NCI-H1105 treated with DMSO at 0.1 percent for 48 hours (cell line): ENCODE measurements around the gene MTMR2.
A peak's percentile ranks its signal among the peaks of the same experiment; 100 is the strongest.
"Not testable (repeated sequence)": the region's sequence is repeated elsewhere in the genome, so short reads cannot be mapped to it uniquely, and the experiment has no call there.

Experiments
- DNase-seq: peaks from one replicate; lab custom pipeline; 2025; lab: John Stamatoyannopoulos, UW

The MTMR2 gene

GRCh38 chr11:95884376-95884775 is 39.5 kb downstream of the MTMR2 start:
- no peak for DNase-seq

DNA sequence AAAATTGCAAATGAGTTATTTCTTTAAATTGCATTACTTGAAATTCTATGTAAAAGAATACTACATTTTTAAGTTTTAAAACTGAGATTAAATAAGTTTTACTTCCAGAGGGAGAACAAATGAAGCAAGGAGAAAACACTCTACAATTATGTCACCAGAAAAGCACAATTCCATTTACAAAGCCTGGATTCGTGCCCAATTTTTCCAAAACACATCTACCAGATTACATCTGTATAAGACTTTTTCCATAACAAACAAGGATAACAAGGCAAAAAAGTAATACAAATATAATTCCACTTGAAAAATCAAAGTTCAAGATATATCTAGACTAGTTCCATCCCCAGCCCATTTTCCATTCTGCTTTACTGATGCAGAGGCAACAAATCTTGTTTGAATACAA is 40.5 kb downstream of the MTMR2 start:
- DNase-seq: no peak

- DNase-seq: no peak
Observed at GRCh38 chr11:95877291-95877690, 46.6 kb downstream of the MTMR2 start.

- DNase-seq: not testable (repeated sequence)
Observed at GRCh38 chr11:95870877-95871276, 53.0 kb downstream of the MTMR2 start.

GRCh38 chr11:95867105-95867504 is 56.8 kb downstream of the MTMR2 start:
- no peak for DNase-seq

DNA sequence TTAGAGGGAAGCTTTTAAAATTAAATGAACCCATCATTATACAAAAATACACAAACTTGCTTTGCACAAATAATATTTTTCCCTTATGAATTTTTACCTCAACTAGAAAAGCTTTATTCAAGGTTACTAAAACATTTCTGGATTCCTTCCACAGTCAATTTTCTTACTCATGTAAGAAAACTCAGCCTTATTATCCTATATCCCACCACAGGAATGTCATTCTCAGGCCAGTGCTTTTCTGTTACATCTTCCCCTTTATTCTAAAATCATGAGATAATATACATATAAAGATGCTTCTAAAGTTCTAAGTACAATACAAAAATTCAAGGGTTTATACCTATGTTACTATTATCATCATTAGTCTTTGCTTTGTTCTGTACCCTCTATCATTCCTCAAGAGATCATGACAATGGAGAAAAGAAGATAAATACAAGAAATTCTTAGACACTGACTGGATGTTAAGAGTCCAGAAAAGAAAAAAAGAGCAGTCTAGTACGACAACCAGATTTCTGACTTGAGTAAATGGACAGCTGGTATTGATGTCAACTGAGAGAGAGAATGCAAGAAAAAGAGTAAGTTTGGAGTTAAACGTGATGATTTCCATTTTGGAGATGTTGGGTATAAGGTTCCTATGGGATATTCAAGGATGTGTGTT is 60.3 kb downstream of the MTMR2 start:
- no peak for DNase-seq

DNA sequence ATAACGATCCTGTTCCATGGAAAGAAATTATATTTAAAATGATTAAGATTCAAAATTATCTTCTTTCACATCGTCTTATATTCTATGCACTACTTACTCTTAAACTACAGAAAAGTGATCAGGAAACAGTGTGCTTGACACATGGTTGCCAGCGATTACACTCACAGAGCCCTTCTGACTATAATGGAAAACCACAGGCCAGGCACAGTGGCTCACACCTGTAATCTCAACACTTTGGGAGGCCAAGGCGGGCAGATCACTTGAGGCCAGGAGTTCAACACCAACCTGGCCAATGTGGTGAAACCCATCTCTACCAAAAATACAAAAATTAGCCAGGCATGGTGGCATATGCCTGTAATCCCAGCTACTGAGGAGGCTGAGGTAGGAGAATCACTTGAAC is 63.9 kb downstream of the MTMR2 start:
- not testable (repeated sequence) for DNase-seq

GRCh38 chr11:95854362-95854761 is 69.5 kb downstream of the MTMR2 start:
- DNase-seq: not testable (repeated sequence)

DNA sequence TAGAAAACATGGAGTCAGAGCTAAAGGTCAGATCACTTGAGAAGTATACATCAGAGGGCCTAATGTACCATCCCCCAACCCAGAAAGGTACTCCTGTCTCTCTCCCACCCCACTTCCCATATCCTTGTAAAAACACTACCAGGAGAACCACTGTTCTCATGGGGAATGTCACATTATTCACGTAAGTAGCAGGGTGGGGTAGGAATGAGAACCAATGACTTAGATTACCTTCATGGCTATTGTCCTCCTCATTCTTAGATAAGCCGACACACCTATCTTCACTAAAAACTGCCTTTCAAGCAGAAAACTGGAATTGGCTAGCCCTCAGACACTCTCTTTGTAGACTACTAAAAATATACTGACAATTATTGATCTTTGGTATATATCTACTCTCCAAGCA is 70.0 kb downstream of the MTMR2 start:
- DNase-seq: no peak

- no peak for DNase-seq
Observed at GRCh38 chr11:95853138-95853537, 70.8 kb downstream of the MTMR2 start.

DNA sequence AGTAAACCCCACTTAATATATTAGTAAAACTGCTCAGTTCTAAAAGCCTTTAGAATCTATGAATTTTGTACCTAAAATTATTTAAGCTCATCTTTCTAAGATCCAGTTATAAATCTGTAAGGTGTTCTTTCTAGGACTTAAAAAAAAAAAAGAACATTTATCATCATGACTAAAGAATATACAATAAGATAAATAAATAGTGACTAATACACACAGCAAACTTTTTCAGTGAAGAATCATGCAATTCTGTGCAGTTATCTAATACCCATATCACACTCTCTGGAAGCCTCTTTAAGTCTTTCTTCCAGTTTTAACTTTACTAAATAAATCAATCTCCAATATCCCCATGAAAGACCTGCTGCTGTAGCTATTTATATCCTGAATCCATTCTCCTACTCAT is 73.8 kb downstream of the MTMR2 start:
- DNase-seq: no peak

DNA sequence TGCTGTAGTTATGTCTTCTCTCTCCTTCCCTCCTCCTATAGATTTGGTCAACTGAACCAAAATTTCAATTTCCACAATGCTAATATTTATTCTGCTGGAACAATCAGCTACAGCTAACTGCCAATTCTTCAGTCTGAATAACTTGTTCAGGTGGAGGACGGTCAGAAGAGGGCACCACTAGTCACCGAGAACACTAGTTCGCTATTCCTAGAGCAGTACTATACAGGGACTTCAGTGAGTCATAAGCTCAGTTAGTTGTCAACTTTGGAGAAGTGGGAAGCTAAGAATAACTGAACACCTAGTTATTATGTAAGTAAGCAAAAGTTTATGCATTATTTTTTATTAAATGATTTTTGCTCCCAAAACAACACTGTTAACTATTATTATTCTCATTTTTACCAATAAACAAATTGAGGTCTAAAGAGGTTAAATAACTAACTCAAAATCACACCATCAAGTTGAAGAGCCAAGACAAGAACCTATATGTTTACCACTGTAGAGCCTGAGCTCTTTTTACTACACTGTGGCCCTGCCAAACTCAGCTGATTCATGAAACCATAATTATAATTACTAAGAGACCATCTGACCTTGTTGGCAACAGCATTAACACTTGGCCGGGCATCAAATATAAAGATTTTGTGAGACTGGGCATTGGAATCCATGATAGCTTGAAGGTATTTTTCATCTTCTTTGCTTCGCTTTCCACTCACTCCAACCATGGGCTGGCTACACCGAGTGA is 74.7 kb downstream of the MTMR2 start:
- DNase-seq: peak; percentile 34

DNA sequence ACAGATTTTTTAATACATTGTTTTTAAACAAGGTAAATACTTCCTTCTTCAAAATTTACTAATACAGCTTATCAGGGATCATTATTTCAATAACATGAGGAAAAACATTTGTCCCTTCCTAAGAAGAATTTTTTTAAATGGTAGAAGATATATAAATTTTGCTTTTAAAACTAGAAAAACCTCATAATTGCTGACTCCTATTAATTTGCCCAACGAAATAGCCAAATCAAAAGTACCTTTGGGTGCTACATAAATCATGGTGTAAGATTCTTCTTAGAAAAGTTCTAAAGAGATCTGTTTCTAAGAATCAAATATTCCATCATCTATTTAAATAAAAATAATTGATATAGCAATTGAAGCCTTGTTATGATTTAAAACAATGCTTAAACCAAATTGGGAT is 78.7 kb downstream of the MTMR2 start:
- no peak for DNase-seq

- DNase-seq: peak; percentile 81
Observed at GRCh38 chr11:95835768-95836488, 88.0 kb downstream of the MTMR2 start.

DNA sequence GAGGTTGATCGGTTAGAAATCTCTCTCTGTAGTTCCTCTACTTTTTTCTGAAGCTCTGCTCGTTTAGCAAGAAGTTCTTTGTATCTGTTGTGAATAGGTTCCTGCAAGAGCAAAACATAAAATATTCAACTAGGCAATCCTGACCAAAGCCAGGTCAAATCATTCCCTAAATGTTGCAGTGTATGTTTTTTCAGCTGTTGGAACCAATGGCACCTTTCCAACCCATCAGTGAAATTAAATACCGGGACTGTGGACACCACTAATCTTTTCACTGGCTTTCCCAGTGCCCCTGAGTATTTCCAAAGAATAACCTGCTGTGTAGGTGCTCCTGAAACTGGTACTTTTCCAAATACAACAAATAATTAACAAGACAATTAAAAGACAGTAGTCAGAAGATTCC is 88.6 kb downstream of the MTMR2 start:
- DNase-seq: peak; percentile 31

GRCh38 chr11:95833378-95833777 is 90.5 kb downstream of the MTMR2 start:
- no peak for DNase-seq

DNA sequence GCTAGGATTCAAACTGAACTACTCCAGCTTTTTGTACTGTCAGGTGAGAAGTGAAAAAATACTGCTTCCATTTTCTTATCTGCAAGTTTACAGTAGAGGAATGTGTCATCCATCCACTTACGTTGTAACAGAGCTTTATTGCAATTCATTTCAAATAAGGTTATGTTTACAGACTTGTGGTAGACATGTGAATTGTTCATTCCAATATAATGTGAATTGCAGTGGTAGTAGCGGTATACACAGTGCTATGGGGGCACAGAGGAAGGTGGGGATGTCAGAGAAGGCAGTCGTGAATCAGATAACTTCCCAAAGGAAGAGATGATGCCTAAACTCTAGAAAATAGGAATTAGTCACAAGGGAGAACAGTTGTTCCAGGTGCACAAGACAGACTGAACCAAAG is 91.1 kb downstream of the MTMR2 start:
- DNase-seq: no peak

DNA sequence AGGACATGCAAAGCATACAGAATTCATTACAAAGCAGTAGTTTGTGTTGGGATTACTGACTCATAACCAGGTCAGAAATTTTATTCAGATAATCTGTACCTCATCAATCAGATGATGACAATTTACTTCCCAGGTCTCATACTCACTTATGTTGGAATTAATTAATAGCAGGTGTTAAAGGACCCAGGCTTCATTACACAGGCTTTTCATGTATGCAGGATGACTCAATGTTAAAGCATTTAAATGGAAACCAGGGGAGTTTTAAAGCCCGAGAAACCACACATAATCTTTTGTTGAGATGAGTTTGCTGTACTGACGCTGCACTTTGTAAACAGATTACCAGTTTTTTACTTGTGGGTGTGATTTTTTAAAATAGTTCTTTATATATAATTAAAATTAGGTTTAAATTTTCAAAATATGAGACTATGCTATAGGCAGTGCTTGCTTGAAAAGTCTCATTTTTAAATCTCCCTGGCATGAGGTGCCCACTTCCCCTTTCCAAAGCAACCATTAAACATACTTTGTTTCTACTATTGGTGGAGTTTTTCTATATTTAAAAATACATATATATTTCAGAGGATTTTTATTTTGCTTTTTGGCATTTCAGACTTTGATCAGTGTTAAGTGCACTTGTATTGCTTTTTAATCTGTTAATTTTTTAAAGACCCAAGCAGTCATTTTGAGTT is 92.6 kb downstream of the MTMR2 start:
- DNase-seq: no peak

GRCh38 chr11:95829580-95830259 is 94.2 kb downstream of the MTMR2 start:
- DNase-seq: no peak

- no peak for DNase-seq
Observed at GRCh38 chr11:95827696-95828095, 96.2 kb downstream of the MTMR2 start.

GRCh38 chr11:95821640-95822039 is 102.3 kb downstream of the MTMR2 start:
- no peak for DNase-seq

GRCh38 chr11:95816037-95816436 is 107.9 kb downstream of the MTMR2 start:
- DNase-seq: no peak
